Cerebellar cortex (tissue), 1 donor: ENCODE results near the gene TPPP3.

Source experiments
- DNase-seq: peaks from one replicate; pipeline ENCODE4 v3.0.0-alpha.2; 2015; ENCODE audit warnings: low spot score

TPPP3 gene

GRCh38 chr16:67342616-67343015 is 50.7 kb downstream of the TPPP3 start:
- no peak for DNase-seq

DNA sequence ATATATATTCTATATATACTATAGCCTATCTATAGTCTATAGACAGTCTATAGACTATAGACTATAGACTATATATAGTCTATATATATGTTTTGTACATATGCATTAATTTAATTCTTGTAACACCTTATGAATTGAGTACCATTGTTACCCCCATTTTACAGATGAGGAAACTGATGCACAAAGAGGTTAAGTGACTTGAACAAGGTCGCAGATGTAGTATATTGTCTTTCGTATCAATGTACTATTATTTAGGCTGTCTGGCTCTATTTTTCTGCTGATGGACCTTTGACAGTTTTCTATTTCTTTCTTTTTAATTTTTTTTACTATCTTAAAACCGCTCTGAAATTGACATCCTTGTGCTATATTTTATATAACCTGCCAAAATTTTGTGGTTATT is 52.0 kb downstream of the TPPP3 start:
- no peak for DNase-seq
